ENCODE results near the gene ADGRE3.
A peak's percentile ranks its signal among the peaks of the same experiment; 100 is the strongest.
"Not testable (repeated sequence)": the region's sequence is repeated elsewhere in the genome, so short reads cannot be mapped to it uniquely, and the experiment has no call there.

Gene ADGRE3

DNA sequence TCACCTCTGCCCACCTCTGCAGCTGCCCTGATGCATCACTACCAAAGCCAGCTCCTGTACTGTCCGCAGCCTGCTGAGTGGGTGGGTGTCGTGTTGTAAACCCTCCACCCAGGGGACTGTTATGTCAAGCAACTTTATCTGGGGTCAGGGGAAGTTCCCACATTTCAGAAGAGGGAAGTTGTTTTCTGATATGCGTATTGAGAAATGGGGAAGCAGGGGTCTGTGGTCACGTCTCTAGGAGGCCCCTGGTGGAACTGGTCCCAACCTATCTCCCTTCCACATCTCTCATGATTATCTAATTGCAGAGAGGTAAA lies 60.6 kb downstream of the ADGRE3 start:
- DNase-seq (ENCODE audit: low spot score), result peak; percentile 59
- TF ChIP-seq, protein P1, sequence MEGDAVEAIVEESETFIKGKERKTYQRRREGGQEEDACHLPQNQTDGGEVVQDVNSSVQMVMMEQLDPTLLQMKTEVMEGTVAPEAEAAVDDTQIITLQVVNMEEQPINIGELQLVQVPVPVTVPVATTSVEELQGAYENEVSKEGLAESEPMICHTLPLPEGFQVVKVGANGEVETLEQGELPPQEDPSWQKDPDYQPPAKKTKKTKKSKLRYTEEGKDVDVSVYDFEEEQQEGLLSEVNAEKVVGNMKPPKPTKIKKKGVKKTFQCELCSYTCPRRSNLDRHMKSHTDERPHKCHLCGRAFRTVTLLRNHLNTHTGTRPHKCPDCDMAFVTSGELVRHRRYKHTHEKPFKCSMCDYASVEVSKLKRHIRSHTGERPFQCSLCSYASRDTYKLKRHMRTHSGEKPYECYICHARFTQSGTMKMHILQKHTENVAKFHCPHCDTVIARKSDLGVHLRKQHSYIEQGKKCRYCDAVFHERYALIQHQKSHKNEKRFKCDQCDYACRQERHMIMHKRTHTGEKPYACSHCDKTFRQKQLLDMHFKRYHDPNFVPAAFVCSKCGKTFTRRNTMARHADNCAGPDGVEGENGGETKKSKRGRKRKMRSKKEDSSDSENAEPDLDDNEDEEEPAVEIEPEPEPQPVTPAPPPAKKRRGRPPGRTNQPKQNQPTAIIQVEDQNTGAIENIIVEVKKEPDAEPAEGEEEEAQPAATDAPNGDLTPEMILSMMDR (IDR thresholded peaks at IDR 0.05; ENCODE audit: extremely low read depth, missing control alignments), result no peak

DNA sequence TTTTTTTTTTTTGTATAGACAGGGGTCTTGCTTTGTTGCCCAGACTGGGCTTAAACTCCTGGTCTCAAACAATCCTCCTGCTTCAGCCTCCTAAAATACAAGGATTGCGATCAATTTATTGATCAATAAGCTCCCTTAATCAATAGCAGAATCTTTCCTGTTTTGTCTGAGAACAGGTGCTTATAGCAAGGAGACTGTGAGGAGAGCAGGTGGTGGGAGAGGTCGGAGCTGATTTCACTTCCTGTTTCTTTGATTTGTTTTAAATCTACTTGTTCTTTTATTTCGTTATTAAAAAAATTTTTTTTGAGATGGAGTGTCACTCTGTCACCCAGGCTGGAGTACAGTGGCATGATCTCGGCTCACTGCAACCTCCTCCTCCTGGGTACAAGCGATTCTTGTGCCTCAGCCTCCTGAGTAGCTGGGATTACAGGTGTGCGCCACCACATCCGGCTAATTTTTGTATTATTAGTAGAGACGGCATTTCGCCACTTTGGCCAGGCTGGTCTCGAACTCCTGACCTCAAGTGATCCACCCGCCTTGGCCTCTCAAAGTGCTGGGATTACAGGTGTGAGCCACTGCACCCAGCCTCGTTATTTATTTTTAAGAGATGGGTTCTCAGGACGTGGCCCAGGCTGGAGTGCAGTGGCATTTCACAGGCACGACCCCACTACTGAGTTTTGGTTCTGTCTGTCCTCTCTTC lies 61.1 kb downstream of the ADGRE3 start:
- not testable (repeated sequence) for DNase-seq (ENCODE audit: low spot score)

- TF ChIP-seq, protein P1 (IDR thresholded peaks at IDR 0.05; ENCODE audit: extremely low read depth, missing control alignments), result no peak
- no peak for DNase-seq (ENCODE audit: low spot score)
Measured at GRCh38 chr19:14612657-14613056, 62.0 kb downstream of the ADGRE3 start.

GRCh38 chr19:14612242-14612641 lies 62.4 kb downstream of the ADGRE3 start:
- not testable (repeated sequence) for DNase-seq (ENCODE audit: low spot score)

- TF ChIP-seq, protein P1 (IDR thresholded peaks at IDR 0.05; ENCODE audit: extremely low read depth, missing control alignments), result no peak
- no peak for DNase-seq (ENCODE audit: low spot score)
Measured at GRCh38 chr19:14611051-14611450, 63.6 kb downstream of the ADGRE3 start.

- TF ChIP-seq, protein P1 (IDR thresholded peaks at IDR 0.05; ENCODE audit: extremely low read depth, missing control alignments), result no peak
Measured at GRCh38 chr19:14606627-14607026, 68.0 kb downstream of the ADGRE3 start.

DNA sequence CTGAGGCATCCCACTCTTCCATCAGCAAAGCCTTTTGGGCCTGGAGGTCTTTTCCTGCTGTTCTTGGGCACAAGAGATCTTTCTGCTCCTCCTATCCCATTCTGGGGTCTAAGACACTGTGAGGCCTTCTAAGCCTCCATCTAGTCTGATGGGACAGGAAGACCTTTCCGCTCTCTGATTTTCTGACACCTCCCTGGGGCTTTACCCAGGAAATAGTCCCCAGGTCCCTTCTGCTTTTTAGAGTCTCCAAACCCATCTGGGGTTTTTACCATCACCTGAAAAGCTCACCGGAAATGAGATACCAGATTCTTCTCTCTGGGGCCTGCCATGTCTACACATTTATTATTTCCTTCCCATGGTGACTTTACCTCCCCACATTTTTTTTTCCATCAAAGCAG lies 70.7 kb downstream of the ADGRE3 start:
- peak; percentile 72 for DNase-seq (ENCODE audit: low spot score)
- TF ChIP-seq, protein P1 (IDR thresholded peaks at IDR 0.05; ENCODE audit: extremely low read depth, missing control alignments), result no peak

More at GRCh38 chr19:14606627-14607026, 68.0 kb downstream of the ADGRE3 start:
- no peak for DNase-seq (ENCODE audit: low spot score)

GRCh38 chr19:14599548-14600147 lies 75.0 kb downstream of the ADGRE3 start:
- DNase-seq (ENCODE audit: low spot score), result no peak
- TF ChIP-seq, protein P1 (IDR thresholded peaks at IDR 0.05; ENCODE audit: extremely low read depth, missing control alignments), result no peak
